Fibroblast of the aortic adventitia (primary cell): ENCODE measurements around the gene YWHAE. TPM values are rescaled to one million over a fixed set of nuclear protein-coding genes. Genes with fewer than 3 reads are reported as not detected.
"Not testable (repeated sequence)": the region's sequence is repeated elsewhere in the genome, so short reads cannot be mapped to it uniquely, and the experiment has no call there.

Source experiments
- DNase-seq: peaks from one replicate; pipeline ENCODE4 v3.0.0-alpha.2; 2010; ENCODE audit warnings: low read depth
- H3K4me3 ChIP-seq: 2 replicates; pipeline ENCODE4 v1.5.1; 2011; ENCODE audit warnings: low read depth, mild to moderate bottlenecking, control low read depth, low read length, moderate library complexity
- CTCF ChIP-seq: IDR thresholded peaks from 2 replicates; pipeline ENCODE4 v1.5.1; 2011; ENCODE audit warnings: mild to moderate bottlenecking, low read length, control low read depth, inconsistent platforms; ENCODE audit not compliant: insufficient read depth
- total RNA-seq: library from RNA; depleted of rRNA; stranded (reverse); fragments of >200 nt; gene quantifications from 2 replicates; pipeline ENCODE4 v1.2.3, GENCODE V29; 2012; ENCODE audit warnings: low replicate concordance

The YWHAE gene
- 628 and 1,755 TPM in 2 replicates for total RNA-seq

GRCh38 chr17:1399679-1400512, at the start of gene YWHAE:
Gene YWHAE, minus strand, starts transcription at chr17:1400222. Its CDS starts 112 bp downstream, at chr17:1400110.
- no peak for TF ChIP-seq CTCF
- peak; percentile 90 for DNase-seq
- H3K4me3 ChIP-seq = peak within 1 kb of the TSS; percentile 92

- no peak overlapping the region for H3K4me3 ChIP-seq
- no peak for DNase-seq
- TF ChIP-seq CTCF = no peak
Observed at GRCh38 chr17:1449412-1449967, 49.5 kb upstream of the YWHAE start.

- DNase-seq = no peak
- TF ChIP-seq CTCF = no peak
- H3K4me3 ChIP-seq = no peak overlapping the region
Observed at GRCh38 chr17:1447052-1447451, 47.0 kb upstream of the YWHAE start.

- DNase-seq = no peak
- TF ChIP-seq CTCF = no peak
- H3K4me3 ChIP-seq = no peak overlapping the region
Observed at GRCh38 chr17:1446201-1446600, 46.2 kb upstream of the YWHAE start.

- not testable (repeated sequence) for DNase-seq, H3K4me3 ChIP-seq
Observed at GRCh38 chr17:1445695-1446094, 45.7 kb upstream of the YWHAE start.

- DNase-seq, H3K4me3 ChIP-seq: not testable (repeated sequence)
Observed at GRCh38 chr17:1442721-1443120, 42.7 kb upstream of the YWHAE start.

- no peak overlapping the region for H3K4me3 ChIP-seq
- TF ChIP-seq CTCF = no peak
Observed at GRCh38 chr17:1442187-1442586, 42.2 kb upstream of the YWHAE start.

GRCh38 chr17:1440921-1441320, 40.9 kb upstream of the YWHAE start:
- DNase-seq = no peak
- TF ChIP-seq CTCF = no peak
- H3K4me3 ChIP-seq = no peak overlapping the region

More at GRCh38 chr17:1442187-1442586, 42.2 kb upstream of the YWHAE start:
- no peak for DNase-seq
